Kidney epithelial cell (primary cell): ENCODE results near the gene IKBKE. TPM values are rescaled to one million over a fixed set of nuclear protein-coding genes. Genes with fewer than 3 reads are reported as not detected.
A peak's percentile ranks its signal among the peaks of the same experiment; 100 is the strongest.

Experiments
- DNase-seq: peaks from one replicate; pipeline ENCODE4 v3.0.0-alpha.2; 2010; ENCODE audit warnings: low read depth
- H3K27me3 ChIP-seq: 2 replicates; pipeline ENCODE4 v1.6.0; 2011; ENCODE audit warnings: low read length; ENCODE audit not compliant: control insufficient read depth, insufficient read depth
- H3K36me3 ChIP-seq: 2 replicates; pipeline ENCODE4 v1.5.1; 2011; ENCODE audit warnings: low read length; ENCODE audit not compliant: control insufficient read depth, insufficient read depth
- H3K4me3 ChIP-seq: 2 replicates; pipeline ENCODE4 v1.5.1; 2011; ENCODE audit warnings: low read depth, mild to moderate bottlenecking, control low read depth, low read length
- CTCF ChIP-seq: IDR thresholded peaks from 2 replicates; pipeline ENCODE4 v1.5.1; 2011; ENCODE audit warnings: mild to moderate bottlenecking, moderate library complexity, low read length, control low read depth, inconsistent platforms; ENCODE audit not compliant: insufficient read depth, poor library complexity, severe bottlenecking
- total RNA-seq: library from RNA; depleted of rRNA; stranded (reverse); fragments of >200 nt; gene quantifications from 2 replicates; pipeline ENCODE4 v1.2.3, GENCODE V29; 2015

Gene IKBKE
- total RNA-seq, 1 donor from 2014 or later, result 33.2 TPM

GRCh38 chr1:206442101-206442500, 28.2 kb upstream of the IKBKE start:
- TF ChIP-seq CTCF, result no peak
- Histone ChIP-seq H3K27me3 (no peaks in the 10 kb centered on the region), H3K36me3 (peaks cover 3% of the 10 kb centered on the region), H3K4me3 (no peak overlapping the region)
- DNase-seq, result peak; percentile 23

GRCh38 chr1:206445116-206445515, 25.2 kb upstream of the IKBKE start:
- Histone ChIP-seq H3K4me3 (no peak overlapping the region), H3K27me3 (no peaks in the 10 kb centered on the region), H3K36me3 (peaks cover under 1% of the 10 kb centered on the region)
- no peak for DNase-seq
- no peak for TF ChIP-seq CTCF

GRCh38 chr1:206445911-206446356, 24.3 kb upstream of the IKBKE start:
- DNase-seq, result no peak
- TF ChIP-seq CTCF, result no peak
- Histone ChIP-seq H3K27me3 (no peaks in the 10 kb centered on the region), H3K4me3 (no peak overlapping the region), H3K36me3 (peaks cover 1% of the 10 kb centered on the region)

GRCh38 chr1:206446688-206447421, 23.4 kb upstream of the IKBKE start:
- Histone ChIP-seq H3K4me3 (no peak overlapping the region), H3K36me3 (peaks cover 4% of the 10 kb centered on the region), H3K27me3 (no peaks in the 10 kb centered on the region)
- DNase-seq, result no peak
- TF ChIP-seq CTCF, result no peak

- Histone ChIP-seq H3K4me3 (no peak overlapping the region), H3K27me3 (no peaks in the 10 kb centered on the region), H3K36me3 (peaks cover 4% of the 10 kb centered on the region)
- DNase-seq, result no peak
- TF ChIP-seq CTCF, result no peak
Measured at GRCh38 chr1:206447422-206447765, 22.9 kb upstream of the IKBKE start.

GRCh38 chr1:206447792-206448191, 22.5 kb upstream of the IKBKE start:
- no peak for DNase-seq
- Histone ChIP-seq H3K4me3 (no peak overlapping the region), H3K36me3 (peaks cover 4% of the 10 kb centered on the region), H3K27me3 (no peaks in the 10 kb centered on the region)
- TF ChIP-seq CTCF, result no peak
